Neural cell (in vitro differentiated cells): ENCODE data around the gene CAMK2D. TPM values are rescaled to one million over a fixed set of nuclear protein-coding genes. Genes with fewer than 3 reads are reported as not detected.
"Not testable (repeated sequence)": the region's sequence is repeated elsewhere in the genome, so short reads cannot be mapped to it uniquely, and the experiment has no call there.

Experiments used
- H2AFZ ChIP-seq: fragments of 200-600, 300-800 bp; sonication (generic), shearing (Covaris generic); 2 replicates; pipeline ENCODE4 v1.6.0; 2014; ENCODE audit warnings: low read depth, mild to moderate bottlenecking, antibody characterized with exemption, low read length, moderate library complexity
- H3F3A ChIP-seq: fragments of 200-600 bp; shearing (Covaris generic); 2 replicates; pipeline ENCODE4 v1.6.1; 2016; ENCODE audit warnings: mild to moderate bottlenecking, moderate library complexity, mixed read lengths, antibody characterized with exemption, low read length; ENCODE audit not compliant: insufficient read depth, poor library complexity, severe bottlenecking
- H3K27ac ChIP-seq: fragments of 200-600, 300-800 bp; sonication (generic), shearing (Covaris generic); 2 replicates; pipeline ENCODE4 v1.5.1; 2014; ENCODE audit warnings: mild to moderate bottlenecking, low read length, moderate library complexity
- H3K27me3 ChIP-seq: fragments of 300-800, 200-600 bp; sonication (generic), shearing (Covaris generic); 2 replicates; pipeline ENCODE4 v1.6.0; 2014; ENCODE audit warnings: mild to moderate bottlenecking, low read depth, low read length, moderate library complexity; ENCODE audit not compliant: insufficient read depth
- H3K36me3 ChIP-seq: fragments of 300-800, 200-600 bp; sonication (generic), shearing (Covaris generic); 2 replicates; pipeline ENCODE4 v1.5.1; 2014; ENCODE audit warnings: mild to moderate bottlenecking, antibody characterized with exemption, low read length, moderate library complexity; ENCODE audit not compliant: insufficient read depth
- H3K4me2 ChIP-seq: fragments of 300-800, 200-600 bp; sonication (generic), shearing (Covaris generic); 2 replicates; pipeline ENCODE4 v1.6.0; 2014; ENCODE audit warnings: mild to moderate bottlenecking, low read length
- H3K4me3 ChIP-seq: fragments of 300-800, 200-600 bp; sonication (generic), shearing (Covaris generic); 2 replicates; pipeline ENCODE4 v1.5.1; 2014; ENCODE audit warnings: mild to moderate bottlenecking, low read length, moderate library complexity
- H3K79me2 ChIP-seq: fragments of 200-600 bp; shearing (Covaris generic); replicated peaks from 2 replicates; pipeline ENCODE4 v1.6.0; 2014; ENCODE audit warnings: mild to moderate bottlenecking, low read length, moderate library complexity; ENCODE audit not compliant: insufficient read depth
- H3K9ac ChIP-seq: fragments of 300-800, 200-600 bp; sonication (generic), shearing (Covaris generic); 2 replicates; pipeline ENCODE4 v1.6.1; 2016; ENCODE audit warnings: mild to moderate bottlenecking, low read length, mixed read lengths
- H3K9me2 ChIP-seq: fragments of 200-600 bp; shearing (Covaris generic); 2 replicates; pipeline ENCODE4 v1.6.1; 2016; ENCODE audit warnings: mild to moderate bottlenecking, low read length, mixed read lengths; ENCODE audit not compliant: insufficient read depth
- H3K9me3 ChIP-seq: fragments of 200-600, 300-800 bp; sonication (generic), shearing (Covaris generic); 2 replicates; pipeline ENCODE4 v1.6.1; 2016; ENCODE audit warnings: mild to moderate bottlenecking, mixed run types, low read length, moderate library complexity, mixed read lengths
- H4K20me1 ChIP-seq: fragments of 200-600 bp; shearing (Covaris generic); 2 replicates; pipeline ENCODE4 v1.6.1; 2016; ENCODE audit warnings: mild to moderate bottlenecking, mixed run types; ENCODE audit not compliant: insufficient read depth
- EP300 ChIP-seq: fragments of 450-650 bp; conservative IDR thresholded peaks from 2 replicates; pipeline ENCODE4 v1.6.1; 2014; ENCODE audit warnings: antibody characterized with exemption, mild to moderate bottlenecking, moderate library complexity; ENCODE audit not compliant: poor library complexity, severe bottlenecking
- EZH2 ChIP-seq: fragments of 200-600, 300-800 bp; shearing (Covaris generic), sonication (generic); IDR thresholded peaks from 2 replicates; pipeline ENCODE4 v1.6.1; 2014; ENCODE audit warnings: antibody characterized with exemption, low read length, borderline replicate concordance, mild to moderate bottlenecking; ENCODE audit not compliant: insufficient read depth, poor library complexity, severe bottlenecking
- MXI1 ChIP-seq: fragments of 450-650 bp; conservative IDR thresholded peaks from 2 replicates; pipeline ENCODE4 v1.6.1; 2014; ENCODE audit warnings: antibody characterized with exemption, mild to moderate bottlenecking; ENCODE audit not compliant: poor library complexity, severe bottlenecking
- POLR2AphosphoS5 ChIP-seq: IDR thresholded peaks from 2 replicates; pipeline ENCODE4 v1.6.1; 2012
- RAD21 ChIP-seq: fragments of 450-650 bp; conservative IDR thresholded peaks from 2 replicates; pipeline ENCODE4 v1.6.1; 2014; ENCODE audit warnings: antibody characterized with exemption, mild to moderate bottlenecking, moderate library complexity
- SMC3 ChIP-seq: fragments of 450-650 bp; conservative IDR thresholded peaks from 2 replicates; pipeline ENCODE4 v1.6.1; 2014; ENCODE audit warnings: antibody characterized with exemption, mild to moderate bottlenecking, moderate library complexity; ENCODE audit not compliant: poor library complexity
- TAF1 ChIP-seq: IDR thresholded peaks from 2 replicates; pipeline ENCODE4 v1.6.1; 2012; ENCODE audit warnings: low read depth
- polyA plus RNA-seq: library from polyadenylated mRNA; depleted of rRNA; stranded (reverse); fragments of >200 nt; gene quantifications from 2 replicates; pipeline ENCODE4 v1.2.3, GENCODE V29; 2014
- TF ChIP-seq, protein P1 (sequence below): IDR thresholded peaks from 2 replicates; pipeline ENCODE4 v1.6.1; 2012; ENCODE audit warnings: borderline replicate concordance
- TF ChIP-seq, protein P2 (sequence below): fragments of 450-650 bp; IDR thresholded peaks from 2 replicates; pipeline ENCODE4 v1.5.1; 2014; ENCODE audit warnings: antibody characterized with exemption, mild to moderate bottlenecking, moderate library complexity; ENCODE audit not compliant: poor library complexity, severe bottlenecking

Gene CAMK2D
- polyA plus RNA-seq, 1 donor from 2014 or later: 27.1 TPM

- peaks cover 10% of the 10 kb centered on the region for H3F3A ChIP-seq
- TF ChIP-seq EZH2 (no peak), EP300 (no peak), TAF1 (no peak), POLR2AphosphoS5 (no peak), SMC3 (no peak), MXI1 (no peak), RAD21 (no peak)
- TF ChIP-seq, protein P1, sequence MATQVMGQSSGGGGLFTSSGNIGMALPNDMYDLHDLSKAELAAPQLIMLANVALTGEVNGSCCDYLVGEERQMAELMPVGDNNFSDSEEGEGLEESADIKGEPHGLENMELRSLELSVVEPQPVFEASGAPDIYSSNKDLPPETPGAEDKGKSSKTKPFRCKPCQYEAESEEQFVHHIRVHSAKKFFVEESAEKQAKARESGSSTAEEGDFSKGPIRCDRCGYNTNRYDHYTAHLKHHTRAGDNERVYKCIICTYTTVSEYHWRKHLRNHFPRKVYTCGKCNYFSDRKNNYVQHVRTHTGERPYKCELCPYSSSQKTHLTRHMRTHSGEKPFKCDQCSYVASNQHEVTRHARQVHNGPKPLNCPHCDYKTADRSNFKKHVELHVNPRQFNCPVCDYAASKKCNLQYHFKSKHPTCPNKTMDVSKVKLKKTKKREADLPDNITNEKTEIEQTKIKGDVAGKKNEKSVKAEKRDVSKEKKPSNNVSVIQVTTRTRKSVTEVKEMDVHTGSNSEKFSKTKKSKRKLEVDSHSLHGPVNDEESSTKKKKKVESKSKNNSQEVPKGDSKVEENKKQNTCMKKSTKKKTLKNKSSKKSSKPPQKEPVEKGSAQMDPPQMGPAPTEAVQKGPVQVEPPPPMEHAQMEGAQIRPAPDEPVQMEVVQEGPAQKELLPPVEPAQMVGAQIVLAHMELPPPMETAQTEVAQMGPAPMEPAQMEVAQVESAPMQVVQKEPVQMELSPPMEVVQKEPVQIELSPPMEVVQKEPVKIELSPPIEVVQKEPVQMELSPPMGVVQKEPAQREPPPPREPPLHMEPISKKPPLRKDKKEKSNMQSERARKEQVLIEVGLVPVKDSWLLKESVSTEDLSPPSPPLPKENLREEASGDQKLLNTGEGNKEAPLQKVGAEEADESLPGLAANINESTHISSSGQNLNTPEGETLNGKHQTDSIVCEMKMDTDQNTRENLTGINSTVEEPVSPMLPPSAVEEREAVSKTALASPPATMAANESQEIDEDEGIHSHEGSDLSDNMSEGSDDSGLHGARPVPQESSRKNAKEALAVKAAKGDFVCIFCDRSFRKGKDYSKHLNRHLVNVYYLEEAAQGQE: no peak
- TF ChIP-seq, protein P2, sequence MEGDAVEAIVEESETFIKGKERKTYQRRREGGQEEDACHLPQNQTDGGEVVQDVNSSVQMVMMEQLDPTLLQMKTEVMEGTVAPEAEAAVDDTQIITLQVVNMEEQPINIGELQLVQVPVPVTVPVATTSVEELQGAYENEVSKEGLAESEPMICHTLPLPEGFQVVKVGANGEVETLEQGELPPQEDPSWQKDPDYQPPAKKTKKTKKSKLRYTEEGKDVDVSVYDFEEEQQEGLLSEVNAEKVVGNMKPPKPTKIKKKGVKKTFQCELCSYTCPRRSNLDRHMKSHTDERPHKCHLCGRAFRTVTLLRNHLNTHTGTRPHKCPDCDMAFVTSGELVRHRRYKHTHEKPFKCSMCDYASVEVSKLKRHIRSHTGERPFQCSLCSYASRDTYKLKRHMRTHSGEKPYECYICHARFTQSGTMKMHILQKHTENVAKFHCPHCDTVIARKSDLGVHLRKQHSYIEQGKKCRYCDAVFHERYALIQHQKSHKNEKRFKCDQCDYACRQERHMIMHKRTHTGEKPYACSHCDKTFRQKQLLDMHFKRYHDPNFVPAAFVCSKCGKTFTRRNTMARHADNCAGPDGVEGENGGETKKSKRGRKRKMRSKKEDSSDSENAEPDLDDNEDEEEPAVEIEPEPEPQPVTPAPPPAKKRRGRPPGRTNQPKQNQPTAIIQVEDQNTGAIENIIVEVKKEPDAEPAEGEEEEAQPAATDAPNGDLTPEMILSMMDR: no peak
- H3K36me3 ChIP-seq: no peaks in the 10 kb centered on the region
- no peaks in the 10 kb centered on the region for H3K9me2 ChIP-seq
- H3K27me3 ChIP-seq: no peaks in the 10 kb centered on the region
- H3K9ac ChIP-seq: no peak overlapping the region
- no peak overlapping the region for H3K4me3 ChIP-seq
- no peak overlapping the region for H3K4me2 ChIP-seq
- H3K79me2 ChIP-seq: peaks cover under 1% of the 10 kb centered on the region
- no peaks in the 10 kb centered on the region for H4K20me1 ChIP-seq
- H3K9me3 ChIP-seq: no peaks in the 10 kb centered on the region
- no peak overlapping the region for H2AFZ ChIP-seq
- no peak overlapping the region for H3K27ac ChIP-seq
Observed at GRCh38 chr4:113764720-113765264, 3.3 kb upstream of the CAMK2D start.

DNA sequence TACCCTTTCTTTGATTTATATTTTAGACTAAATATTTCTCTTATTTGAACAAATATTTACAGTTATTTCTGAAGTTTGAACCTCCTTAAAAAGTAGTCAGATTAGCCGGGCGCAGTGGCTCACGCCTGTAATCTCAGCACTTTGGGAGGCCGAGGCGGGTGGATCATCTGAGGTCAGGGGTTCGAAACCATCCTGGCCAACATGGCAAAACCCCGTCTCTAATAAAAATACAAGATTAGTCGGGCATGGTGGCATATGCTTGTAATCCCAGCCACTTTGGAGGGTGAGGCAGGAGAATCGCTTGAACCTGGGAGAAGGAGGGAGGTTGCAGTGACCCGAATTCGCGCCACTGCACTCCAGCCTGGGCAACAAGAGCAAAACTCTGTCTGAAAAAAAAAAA lies 2.4 kb upstream of the CAMK2D start:
- H3K27ac ChIP-seq, H2AFZ ChIP-seq, H3K9me3 ChIP-seq, H3K36me3 ChIP-seq, H3F3A ChIP-seq, H3K27me3 ChIP-seq, H4K20me1 ChIP-seq, H3K9me2 ChIP-seq, H3K9ac ChIP-seq, H3K4me3 ChIP-seq, H3K79me2 ChIP-seq, H3K4me2 ChIP-seq: not testable (repeated sequence)

GRCh38 chr4:113763029-113763285 lies 1.4 kb upstream of the CAMK2D start:
- Histone ChIP-seq H3K36me3 (no peaks in the 10 kb centered on the region), H3K27ac (peak overlapping the region; percentile 91), H4K20me1 (no peaks in the 10 kb centered on the region), H2AFZ (peak overlapping the region; percentile 77), H3K9me2 (no peaks in the 10 kb centered on the region), H3K4me3 (peak overlapping the region; percentile 85), H3K27me3 (no peaks in the 10 kb centered on the region), H3F3A (peaks cover 10% of the 10 kb centered on the region), H3K4me2 (peak overlapping the region; percentile 43), H3K79me2 (peaks cover 18% of the 10 kb centered on the region), H3K9me3 (no peaks in the 10 kb centered on the region), H3K9ac (peak overlapping the region; percentile 62)
- no peak for TF ChIP-seq MXI1
- no peak for TF ChIP-seq SMC3
- TF ChIP-seq EZH2: no peak
- no peak for TF ChIP-seq POLR2AphosphoS5
- TF ChIP-seq, protein P2: no peak
- no peak for TF ChIP-seq TAF1
- TF ChIP-seq, protein P1: no peak
